ENCODE measurements around the gene SPAG16.

DNA sequence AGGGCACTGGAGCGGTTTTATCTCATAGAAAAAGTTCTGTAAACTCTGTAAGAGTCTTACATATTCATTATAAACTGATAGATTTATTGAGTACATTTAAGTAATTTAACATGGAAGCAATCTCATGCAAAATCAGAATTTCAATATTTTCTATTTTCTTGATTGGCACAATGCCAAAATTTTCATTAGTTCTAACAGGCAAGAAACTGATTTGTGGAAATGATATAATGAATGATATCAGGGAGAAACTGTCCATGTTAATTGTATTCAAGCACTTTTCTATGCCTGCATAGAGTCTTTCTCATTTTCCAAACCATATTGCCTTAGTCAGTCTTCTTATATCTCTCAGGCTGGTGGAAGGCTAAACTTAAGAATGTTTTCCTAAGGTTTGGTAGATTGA lies 23.0 kb upstream of the SPAG16 start:
- TF ChIP-seq GATA3 (IDR thresholded peaks at IDR 0.05; ENCODE audit: low read depth, low read length) (no peak), GATA2 (IDR thresholded peaks at IDR 0.05; ENCODE audit: low read depth, low read length) (no peak)

Data from SH-SY5Y (cell line).